Measurements from ENCODE around the gene RNF149.

The RNF149 gene

DNA sequence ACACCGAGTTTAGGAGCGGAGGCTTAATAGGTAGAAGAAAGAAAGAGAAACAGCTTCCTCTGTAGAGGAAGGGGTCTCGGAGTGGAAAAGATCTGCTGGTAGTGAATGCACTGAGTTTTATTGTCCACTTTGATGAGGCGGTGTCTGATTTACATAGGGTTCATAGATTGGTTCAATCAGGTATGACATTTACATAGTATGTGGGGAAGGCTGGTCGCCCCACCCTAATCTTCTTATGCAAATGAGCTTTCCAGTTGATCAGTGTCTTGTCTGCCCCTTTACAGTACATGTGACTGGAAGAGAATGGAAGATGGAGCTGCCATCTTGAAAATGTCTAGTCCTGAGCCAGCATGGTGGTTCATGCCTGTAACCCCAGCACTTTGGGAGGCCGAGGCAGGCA, 75.7 kb downstream of the RNF149 start:
- Histone ChIP-seq H3K9me2 (replicated peaks; ENCODE audit: insufficient read depth, low read length) (no peaks in the 10 kb centered on the region), H3K36me3 (ENCODE audit: low read length) (no peaks in the 10 kb centered on the region; the same call in 1 of the 2 replicates), H3K4me2 (ENCODE audit: low read depth, low read length, poor library complexity, severe bottlenecking) (no peak overlapping the region), H3K27ac (ENCODE audit: low read depth, low read length) (no peak overlapping the region), H3K79me2 (ENCODE audit: insufficient read depth, low read length) (no peaks in the 10 kb centered on the region), H2AFZ (ENCODE audit: low read depth, low read length, severe bottlenecking) (no peak overlapping the region), H4K20me1 (ENCODE audit: low read depth, low read length) (no peaks in the 10 kb centered on the region), H3F3A (ENCODE audit: insufficient read depth) (no peaks in the 10 kb centered on the region), H3K4me3 (ENCODE audit: insufficient read depth, low read length, poor library complexity, severe bottlenecking) (no peak overlapping the region), H3K27me3 (ENCODE audit: low read length) (no peaks in the 10 kb centered on the region), H3K9ac (ENCODE audit: low read length) (no peak overlapping the region), H3K9me3 (ENCODE audit: insufficient read depth, low read length) (no peaks in the 10 kb centered on the region)
- TF ChIP-seq EZH2phosphoT487 (conservative IDR thresholded peaks at IDR 0.05; ENCODE audit: low read length) (no peak), CTCF (IDR thresholded peaks at IDR 0.05; ENCODE audit: insufficient read depth, low read length, poor library complexity, severe bottlenecking) (no peak)

- Histone ChIP-seq H3K4me3 (ENCODE audit: insufficient read depth, low read length, poor library complexity, severe bottlenecking) (no peak overlapping the region), H3K4me2 (ENCODE audit: low read depth, low read length, poor library complexity, severe bottlenecking) (no peak overlapping the region), H3K36me3 (ENCODE audit: low read length) (no peaks in the 10 kb centered on the region; the same call in 1 of the 2 replicates), H3F3A (ENCODE audit: insufficient read depth) (no peaks in the 10 kb centered on the region), H3K79me2 (ENCODE audit: insufficient read depth, low read length) (no peaks in the 10 kb centered on the region), H4K20me1 (ENCODE audit: low read depth, low read length) (no peaks in the 10 kb centered on the region), H3K9me2 (replicated peaks; ENCODE audit: insufficient read depth, low read length) (no peaks in the 10 kb centered on the region), H2AFZ (ENCODE audit: low read depth, low read length, severe bottlenecking) (no peak overlapping the region), H3K9ac (ENCODE audit: low read length) (no peak overlapping the region), H3K9me3 (ENCODE audit: insufficient read depth, low read length) (no peaks in the 10 kb centered on the region), H3K27ac (ENCODE audit: low read depth, low read length) (no peak overlapping the region), H3K27me3 (ENCODE audit: low read length) (no peaks in the 10 kb centered on the region)
- TF ChIP-seq CTCF (IDR thresholded peaks at IDR 0.05; ENCODE audit: insufficient read depth, low read length, poor library complexity, severe bottlenecking): no peak
- no peak for TF ChIP-seq EZH2phosphoT487 (conservative IDR thresholded peaks at IDR 0.05; ENCODE audit: low read length)
Measured at GRCh38 chr2:101231937-101232730, 76.4 kb downstream of the RNF149 start.

- H3K79me2 ChIP-seq (ENCODE audit: insufficient read depth, low read length): no peaks in the 10 kb centered on the region
- no peak for TF ChIP-seq CTCF (IDR thresholded peaks at IDR 0.05; ENCODE audit: insufficient read depth, low read length, poor library complexity, severe bottlenecking)
- no peak for TF ChIP-seq EZH2phosphoT487 (conservative IDR thresholded peaks at IDR 0.05; ENCODE audit: low read length)
- H2AFZ ChIP-seq (ENCODE audit: low read depth, low read length, severe bottlenecking): no peak overlapping the region
- H3K9me3 ChIP-seq (ENCODE audit: insufficient read depth, low read length): no peaks in the 10 kb centered on the region
- no peak overlapping the region for H3K4me3 ChIP-seq (ENCODE audit: insufficient read depth, low read length, poor library complexity, severe bottlenecking)
- H3K36me3 ChIP-seq (ENCODE audit: low read length): no peaks in the 10 kb centered on the region; the same call in 1 of the 2 replicates
- H3F3A ChIP-seq (ENCODE audit: insufficient read depth): no peaks in the 10 kb centered on the region
- no peaks in the 10 kb centered on the region for H3K9me2 ChIP-seq (replicated peaks; ENCODE audit: insufficient read depth, low read length)
- H3K9ac ChIP-seq (ENCODE audit: low read length): no peak overlapping the region
- H3K27me3 ChIP-seq (ENCODE audit: low read length): no peaks in the 10 kb centered on the region
- H4K20me1 ChIP-seq (ENCODE audit: low read depth, low read length): no peaks in the 10 kb centered on the region
- H3K27ac ChIP-seq (ENCODE audit: low read depth, low read length): no peak overlapping the region
- H3K4me2 ChIP-seq (ENCODE audit: low read depth, low read length, poor library complexity, severe bottlenecking): no peak overlapping the region
Measured at GRCh38 chr2:101231240-101231639, 77.3 kb downstream of the RNF149 start.
